Activated naive CD4-positive, alpha-beta T cell (primary cell): Measurements from ENCODE around the gene NLGN1.

Experiments used
- DNase-seq, 4 experiments: peaks; one replicate each; lab custom pipeline; 2025; lab: John Stamatoyannopoulos, UW

The NLGN1 gene

GRCh38 chr3:173719585-173719984, 322.0 kb downstream of the NLGN1 start:
- no peak for DNase-seq

DNA sequence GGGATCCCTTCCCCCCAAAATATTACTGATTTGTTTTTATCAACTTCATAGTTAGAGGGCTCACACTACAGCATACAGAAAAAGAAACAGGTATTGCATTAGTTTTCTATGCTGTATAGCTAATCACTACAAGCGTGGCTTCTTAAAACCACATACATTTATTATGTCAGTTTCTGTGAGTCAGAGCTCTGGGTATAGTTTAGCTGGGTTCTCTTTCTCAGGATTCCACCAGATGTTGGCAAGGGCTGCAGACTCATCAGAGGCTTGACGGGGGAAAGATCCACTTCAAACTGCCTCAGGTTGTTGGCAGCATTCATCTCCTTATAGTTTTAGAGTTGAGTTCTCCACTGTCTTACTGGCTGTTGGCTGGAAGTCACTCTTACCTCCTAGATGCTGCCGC, 328.0 kb downstream of the NLGN1 start:
- no peak for DNase-seq

DNA sequence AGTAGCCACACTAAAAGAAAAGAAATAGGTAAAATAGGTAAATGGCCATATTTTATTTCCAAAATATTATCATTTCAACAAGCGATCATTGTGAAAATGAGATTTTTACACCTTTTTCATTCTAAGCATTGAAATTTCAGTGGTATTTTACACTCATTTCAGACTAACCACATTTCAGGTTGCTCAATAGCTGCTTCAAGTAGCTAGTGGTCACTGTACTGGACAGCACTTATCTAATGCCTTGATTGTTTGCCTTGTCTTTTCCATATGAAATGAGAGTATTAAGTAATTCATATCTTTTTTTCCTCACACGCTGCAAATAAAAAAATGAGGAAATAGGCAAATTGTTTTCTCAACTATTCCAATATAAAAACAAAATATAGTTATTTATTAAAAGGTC, 332.8 kb downstream of the NLGN1 start:
- no peak for DNase-seq

DNA sequence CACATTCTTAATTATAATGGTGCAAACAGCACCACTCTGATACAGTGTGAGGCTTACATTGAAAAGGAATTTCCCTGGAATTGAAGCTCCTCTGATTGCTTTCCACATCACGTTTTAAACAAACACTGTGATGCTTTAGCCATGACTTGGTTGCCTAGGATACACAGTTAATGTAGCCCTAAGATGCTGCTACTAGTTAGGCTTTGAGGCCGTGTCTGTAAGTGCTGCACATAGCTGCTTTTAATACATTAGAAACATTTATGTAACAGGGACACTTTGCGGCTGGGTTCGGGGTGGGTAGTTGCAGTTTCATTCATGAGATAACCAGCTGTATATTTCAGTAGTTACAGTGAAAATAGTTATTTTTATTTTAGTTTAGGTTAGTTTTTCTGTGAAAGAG, 334.7 kb downstream of the NLGN1 start:
- DNase-seq, result no peak

DNA sequence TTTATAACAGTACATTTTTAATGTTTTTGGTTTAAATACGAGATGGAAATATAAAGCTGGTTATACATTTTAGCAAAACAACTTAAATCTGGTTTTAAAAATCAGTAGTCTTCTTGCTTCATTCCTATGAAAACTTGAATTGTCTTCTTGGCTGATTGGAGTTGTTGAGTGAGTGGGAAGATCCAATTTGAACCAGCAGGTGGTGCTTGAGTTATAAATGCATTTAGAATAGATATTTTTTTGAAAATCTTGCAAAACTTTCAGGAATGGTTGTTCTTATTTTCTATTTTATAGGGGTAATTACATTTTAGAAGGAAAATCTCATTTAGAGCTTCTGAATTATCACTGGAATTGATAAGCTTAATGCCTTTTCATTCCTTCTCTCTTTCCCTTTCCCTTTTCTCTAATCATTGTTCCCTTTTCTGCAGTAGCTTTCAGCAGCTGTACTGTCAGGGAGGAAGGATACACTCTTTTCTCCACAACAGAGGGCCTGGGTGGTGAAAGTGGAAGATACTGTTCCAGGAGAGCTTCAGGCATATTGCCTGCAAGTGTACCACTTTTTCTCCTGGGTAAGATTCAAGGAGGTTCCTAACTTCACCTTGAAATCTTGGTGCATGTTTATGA, 335.6 kb downstream of the NLGN1 start:
- DNase-seq, result no peak

- no peak for DNase-seq
Observed at GRCh38 chr3:173734473-173734872, 336.9 kb downstream of the NLGN1 start.

- no peak for DNase-seq
Observed at GRCh38 chr3:173734895-173735294, 337.4 kb downstream of the NLGN1 start.

GRCh38 chr3:173735841-173736240, 338.3 kb downstream of the NLGN1 start:
- no peak for DNase-seq

DNA sequence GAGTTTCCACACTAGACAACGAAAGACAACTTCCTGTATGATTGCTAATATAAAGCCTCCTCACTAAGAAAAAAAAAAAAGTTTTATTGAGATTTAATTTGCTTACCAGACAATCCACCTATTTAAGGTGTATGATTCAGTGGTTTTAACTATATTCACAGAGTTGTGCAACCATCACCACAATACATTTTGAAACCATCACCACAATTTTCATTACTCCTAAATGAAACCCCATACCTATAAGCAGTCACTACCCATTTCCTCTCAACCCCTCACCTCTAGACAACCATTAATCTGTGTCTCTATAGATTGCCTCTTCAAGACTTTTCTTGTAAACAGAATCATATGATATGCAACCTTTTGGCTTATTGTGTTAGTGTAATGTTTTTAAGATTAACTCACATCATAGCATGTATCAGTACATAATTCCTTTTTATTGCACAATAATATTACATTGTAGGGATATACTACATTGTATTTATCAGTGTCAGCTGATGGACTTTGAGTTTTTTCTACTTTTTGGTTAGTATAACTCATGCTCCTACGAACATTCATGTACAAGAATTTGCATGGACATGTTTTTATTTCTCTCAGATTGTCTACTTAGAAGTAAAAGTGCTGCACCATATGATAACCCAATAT, 339.7 kb downstream of the NLGN1 start:
- no peak for DNase-seq

- no peak for DNase-seq
Observed at GRCh38 chr3:173739726-173740125, 342.2 kb downstream of the NLGN1 start.

GRCh38 chr3:173742491-173742890, 344.9 kb downstream of the NLGN1 start:
- no peak for DNase-seq

DNA sequence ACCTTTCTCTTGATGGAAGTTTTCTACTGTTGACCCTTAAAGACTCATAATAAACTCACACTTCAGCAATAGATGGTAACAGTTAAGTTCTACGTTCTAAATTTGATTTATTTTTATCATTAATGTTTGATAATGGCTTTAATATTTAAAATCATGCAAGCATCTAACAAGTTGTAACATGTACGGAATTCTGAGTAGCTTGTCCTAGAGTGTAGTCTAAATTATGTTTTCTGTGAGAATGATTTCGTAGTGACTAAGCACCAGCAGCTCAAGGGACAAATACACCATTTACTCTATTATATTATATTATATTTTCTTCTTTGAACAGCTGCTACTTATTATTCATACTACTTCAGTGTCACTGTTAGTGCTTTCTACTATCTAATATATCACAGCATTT, 345.6 kb downstream of the NLGN1 start:
- no peak for DNase-seq

DNA sequence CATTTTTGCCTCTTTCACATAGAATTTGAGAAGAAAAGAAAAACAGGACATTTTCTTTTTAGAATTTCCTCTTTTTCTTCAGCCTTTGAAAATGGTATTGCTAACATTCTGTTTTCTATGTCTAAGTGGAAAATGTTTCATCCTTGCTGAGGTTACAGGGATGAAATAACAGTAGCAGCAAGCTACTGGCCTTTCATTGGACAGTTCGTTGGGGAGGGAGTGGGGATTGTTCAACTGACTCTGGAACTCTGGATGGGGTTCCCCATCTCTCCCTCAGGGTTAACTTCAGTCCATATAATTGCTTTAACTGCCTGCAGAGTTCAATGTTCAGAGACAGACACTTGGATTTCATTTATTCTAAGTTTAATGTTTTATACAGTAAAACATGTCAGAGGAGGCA, 346.0 kb downstream of the NLGN1 start:
- no peak for DNase-seq

- no peak for DNase-seq
Observed at GRCh38 chr3:173744479-173744878, 346.9 kb downstream of the NLGN1 start.

DNA sequence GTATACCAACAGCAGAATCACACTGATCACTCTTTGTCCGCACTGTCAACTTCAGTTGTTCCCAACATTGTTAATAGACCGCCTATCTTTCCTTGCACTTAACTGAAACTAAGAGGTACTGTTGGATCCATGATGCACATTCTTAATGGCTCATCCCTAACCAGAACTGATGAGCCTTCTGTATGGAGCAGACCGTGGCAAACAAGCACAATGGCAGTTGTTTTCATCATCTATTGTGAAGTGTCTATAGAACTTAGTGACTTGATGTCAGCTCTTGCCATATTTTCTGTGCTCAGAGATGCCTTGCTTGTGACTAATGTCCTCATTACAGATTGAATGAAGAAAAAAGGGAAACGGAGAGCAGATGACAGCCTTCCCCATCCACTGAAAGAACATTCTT, 347.4 kb downstream of the NLGN1 start:
- DNase-seq, result no peak

DNA sequence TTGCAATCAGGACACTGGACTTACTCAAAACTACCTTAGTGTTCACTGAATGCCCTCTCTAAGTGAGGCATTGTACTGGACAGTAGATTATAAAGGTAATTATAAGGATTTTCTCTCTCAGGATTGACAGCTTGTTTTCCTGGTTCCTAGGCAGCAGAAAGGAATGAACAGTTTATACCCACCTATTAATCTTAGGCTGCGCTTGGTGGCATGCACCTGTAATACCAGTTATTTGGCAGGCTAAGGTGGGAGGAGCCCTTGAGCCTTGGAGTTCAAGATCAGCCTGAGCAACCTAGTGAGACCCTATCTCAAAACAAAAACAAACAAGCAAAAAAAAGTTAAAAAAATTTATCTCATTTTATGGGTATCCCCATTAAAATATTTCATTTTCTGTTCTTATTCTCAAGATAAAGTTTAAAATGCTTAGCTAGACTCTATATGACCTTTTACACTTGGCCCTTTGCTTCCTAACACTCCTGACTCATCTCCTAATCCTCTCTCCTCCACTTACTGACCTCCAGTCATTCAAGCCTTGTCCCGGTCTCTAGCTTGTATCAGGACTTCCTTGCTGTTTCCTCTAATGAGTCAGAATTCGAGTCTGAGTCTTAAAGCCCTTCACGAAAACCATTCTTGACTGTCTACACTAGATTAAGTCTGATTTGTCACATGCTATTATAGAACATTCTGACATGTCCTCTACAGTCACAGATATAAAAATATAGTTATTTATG, 348.6 kb downstream of the NLGN1 start:
- no peak for DNase-seq

GRCh38 chr3:173747427-173747826, 349.9 kb downstream of the NLGN1 start:
- DNase-seq, result no peak

DNA sequence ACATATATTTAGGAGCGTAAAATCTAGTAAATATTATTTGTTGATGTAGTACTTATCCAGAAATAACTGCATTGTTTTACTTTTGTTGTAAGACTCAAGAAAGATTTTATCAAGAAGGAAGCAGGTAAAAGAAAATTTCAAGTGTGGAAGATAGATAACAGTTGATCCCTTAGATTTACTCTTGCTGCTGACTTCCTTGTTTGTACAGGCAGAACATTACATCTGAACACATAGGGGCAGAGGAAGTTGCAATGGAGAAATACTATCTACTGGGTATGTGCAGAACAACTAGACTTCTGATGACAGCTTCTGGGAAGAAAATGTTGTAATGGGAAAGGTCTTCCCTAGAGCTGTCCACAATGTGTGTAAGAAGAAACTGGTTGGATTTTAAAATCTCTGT, 350.6 kb downstream of the NLGN1 start:
- no peak for DNase-seq

DNA sequence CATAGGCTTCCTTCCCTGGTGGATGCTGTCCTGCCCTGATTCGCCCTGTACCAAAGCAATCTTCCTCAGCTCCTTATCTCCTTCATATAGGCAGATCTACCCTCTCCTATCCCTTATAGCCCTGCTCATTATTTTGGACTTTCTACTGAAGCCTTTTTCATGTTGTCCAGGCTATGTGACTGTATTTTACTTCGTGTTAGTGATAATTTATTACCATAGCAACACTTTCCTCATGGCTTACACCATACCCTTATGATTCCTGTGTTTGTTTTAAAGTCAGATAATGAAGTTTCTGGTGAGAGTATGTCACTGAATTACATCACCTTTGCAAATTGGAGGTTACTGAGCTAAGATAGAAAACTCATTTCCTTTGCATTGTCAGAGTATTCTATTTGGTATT, 352.6 kb downstream of the NLGN1 start:
- no peak for DNase-seq

DNA sequence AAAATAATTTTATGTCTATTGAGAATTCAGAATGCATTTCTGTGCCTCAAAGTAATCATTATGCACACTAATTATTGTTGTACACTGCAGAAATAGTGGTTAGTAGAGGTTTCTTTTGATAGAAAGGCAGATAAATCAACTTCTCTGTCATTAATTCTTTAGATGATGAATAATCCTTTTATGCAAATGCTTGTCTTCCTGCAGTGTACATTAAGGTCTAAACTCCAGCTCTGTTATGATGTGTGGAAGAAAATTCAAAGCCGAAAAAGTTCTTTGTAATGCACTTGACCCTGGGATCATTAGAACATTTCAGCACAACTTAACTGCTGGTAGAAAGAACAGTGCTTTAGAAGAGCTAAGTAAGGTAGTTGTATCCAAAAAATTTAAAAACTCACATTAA, 353.0 kb downstream of the NLGN1 start:
- no peak for DNase-seq

DNA sequence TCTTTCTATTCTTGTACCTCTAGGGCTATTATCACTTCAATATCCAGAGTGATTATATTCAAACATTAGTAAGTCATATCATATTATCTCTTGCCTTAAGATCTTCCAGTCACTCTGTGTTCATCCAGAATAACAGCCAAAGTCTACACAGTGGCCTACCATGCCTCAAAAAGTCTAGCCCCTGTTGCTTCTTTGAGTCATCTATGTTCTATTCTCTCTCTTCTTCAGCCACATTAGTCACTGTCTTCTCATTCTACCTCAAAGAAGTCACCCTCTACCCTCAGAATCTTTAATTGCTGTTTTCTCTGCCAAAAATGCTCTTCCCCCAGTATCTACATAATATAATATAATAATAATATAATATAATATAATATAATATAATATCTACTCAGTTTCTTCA, 356.0 kb downstream of the NLGN1 start:
- DNase-seq, result no peak

DNA sequence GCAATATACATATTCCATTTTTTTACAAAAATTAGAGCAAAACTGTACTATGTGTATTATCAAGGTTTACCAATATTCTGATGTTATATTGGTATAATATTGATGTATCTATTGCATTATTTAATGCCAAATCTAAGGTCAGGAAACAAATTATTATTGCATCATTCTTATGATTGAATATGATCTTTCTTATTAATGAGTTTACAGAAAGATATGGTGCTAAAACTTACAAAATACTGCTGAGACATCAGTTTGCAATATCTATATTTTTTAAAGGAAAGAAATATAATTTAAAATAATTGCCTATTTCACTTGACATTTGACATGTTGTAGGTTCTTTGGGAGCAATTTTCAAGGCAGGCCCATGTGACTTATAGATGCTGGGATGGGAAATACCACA, 357.6 kb downstream of the NLGN1 start:
- DNase-seq, result no peak

- DNase-seq, result no peak
Observed at GRCh38 chr3:173761161-173761560, 363.6 kb downstream of the NLGN1 start.

- DNase-seq, result no peak
Observed at GRCh38 chr3:173762501-173762900, 365.0 kb downstream of the NLGN1 start.
